ENCODE data around the gene NF2. TPM values are rescaled to one million over a fixed set of nuclear protein-coding genes. Genes with fewer than 3 reads are reported as not detected.

Gene NF2
- total and polyA plus RNA-seq, 2 of the 8 experiments (the other 6 are each of a cell fraction or from before 2014, with no cell fraction given), result 17.6 to 53.6 TPM

GRCh38 chr22:29581799-29582198, 21.6 kb upstream of the NF2 start (continued):
- no peak for TF ChIP-seq ATF2 (IDR thresholded peaks at IDR 0.05; ENCODE audit: low read length)
